Measurements from ENCODE around the gene RGS7.
"Not testable (repeated sequence)": the region's sequence is repeated elsewhere in the genome, so short reads cannot be mapped to it uniquely, and the experiment has no call there.

Gene RGS7

GRCh38 chr1:240813720-240814119 is 543.3 kb downstream of the RGS7 start:
- DNase-seq, result no peak

GRCh38 chr1:240811256-240811655 is 545.7 kb downstream of the RGS7 start:
- no peak for DNase-seq

- DNase-seq, result no peak
Observed at GRCh38 chr1:240808381-240808780, 548.6 kb downstream of the RGS7 start.

GRCh38 chr1:240806200-240806745 is 550.7 kb downstream of the RGS7 start:
- DNase-seq, result no peak

GRCh38 chr1:240804475-240804874 is 552.5 kb downstream of the RGS7 start:
- DNase-seq, result no peak

GRCh38 chr1:240803151-240803550 is 553.9 kb downstream of the RGS7 start:
- no peak for DNase-seq

GRCh38 chr1:240802271-240802670 is 554.7 kb downstream of the RGS7 start:
- no peak for DNase-seq

- DNase-seq, result no peak
Observed at GRCh38 chr1:240801442-240801841, 555.6 kb downstream of the RGS7 start.

GRCh38 chr1:240800291-240800690 is 556.7 kb downstream of the RGS7 start:
- no peak for DNase-seq

- DNase-seq, result no peak
Observed at GRCh38 chr1:240797050-240797449, 560.0 kb downstream of the RGS7 start.

GRCh38 chr1:240794046-240794843 is 562.8 kb downstream of the RGS7 start:
- DNase-seq, result no peak

- DNase-seq, result no peak
Observed at GRCh38 chr1:240792915-240793529, 564.0 kb downstream of the RGS7 start.

- no peak for DNase-seq
Observed at GRCh38 chr1:240790856-240791255, 566.1 kb downstream of the RGS7 start.

GRCh38 chr1:240786880-240787279 is 570.1 kb downstream of the RGS7 start:
- DNase-seq, result no peak

- DNase-seq, result no peak
Observed at GRCh38 chr1:240784776-240785175, 572.2 kb downstream of the RGS7 start.

GRCh38 chr1:240783728-240784137 is 573.3 kb downstream of the RGS7 start:
- not testable (repeated sequence) for DNase-seq

- no peak for DNase-seq
Observed at GRCh38 chr1:240776237-240776636, 580.8 kb downstream of the RGS7 start.

GRCh38 chr1:240772131-240772530 is 584.9 kb downstream of the RGS7 start:
- no peak for DNase-seq

- no peak for DNase-seq
Observed at GRCh38 chr1:240771450-240771849, 585.6 kb downstream of the RGS7 start.

- DNase-seq, result no peak
Observed at GRCh38 chr1:240768979-240769378, 588.0 kb downstream of the RGS7 start.

- DNase-seq, result no peak
Observed at GRCh38 chr1:240766831-240767230, 590.2 kb downstream of the RGS7 start.

- no peak for DNase-seq
Observed at GRCh38 chr1:240765732-240766363, 591.2 kb downstream of the RGS7 start.

GRCh38 chr1:240763771-240764170 is 593.2 kb downstream of the RGS7 start:
- no peak for DNase-seq

GRCh38 chr1:240763095-240763494 is 593.9 kb downstream of the RGS7 start:
- not testable (repeated sequence) for DNase-seq

All from GOT3 (cell line).